OCI-M2 (cell line): ENCODE results near the gene ZDHHC7.

Experiments
- DNase-seq: peaks from one replicate; lab custom pipeline; 2025; ENCODE audit not compliant: unreplicated experiment; lab: John Stamatoyannopoulos, UW

The ZDHHC7 gene

DNA sequence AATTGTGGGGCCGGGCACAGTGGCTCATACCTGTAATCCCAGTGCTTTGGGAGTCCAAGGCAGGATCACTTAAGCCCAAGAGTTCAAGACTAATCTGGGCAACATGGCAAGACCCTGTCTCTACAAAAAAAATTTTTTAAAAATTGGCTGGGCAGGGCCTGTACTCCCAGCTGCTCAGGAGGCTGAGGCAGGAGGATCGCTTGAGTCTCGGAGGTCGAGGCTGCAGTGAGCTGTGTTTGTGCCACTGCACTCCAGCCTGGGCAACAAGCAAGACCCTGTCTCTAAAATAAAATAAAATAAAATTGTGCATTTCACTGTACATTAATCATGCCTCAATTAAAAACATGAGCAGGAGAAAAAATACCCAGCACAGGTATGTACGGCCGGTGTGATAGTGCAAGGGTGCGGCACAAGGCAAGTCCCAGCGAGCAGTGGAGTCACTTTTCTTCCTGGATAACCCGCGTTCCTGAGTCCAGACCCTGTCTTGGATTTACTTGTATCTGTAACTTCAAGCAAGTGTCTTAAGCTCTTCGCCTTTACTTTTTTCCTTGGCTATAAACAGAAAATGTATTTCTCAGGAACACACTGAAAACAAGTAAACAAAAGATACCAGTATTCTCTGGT, 11.4 kb downstream of the ZDHHC7 start:
- no peak for DNase-seq

DNA sequence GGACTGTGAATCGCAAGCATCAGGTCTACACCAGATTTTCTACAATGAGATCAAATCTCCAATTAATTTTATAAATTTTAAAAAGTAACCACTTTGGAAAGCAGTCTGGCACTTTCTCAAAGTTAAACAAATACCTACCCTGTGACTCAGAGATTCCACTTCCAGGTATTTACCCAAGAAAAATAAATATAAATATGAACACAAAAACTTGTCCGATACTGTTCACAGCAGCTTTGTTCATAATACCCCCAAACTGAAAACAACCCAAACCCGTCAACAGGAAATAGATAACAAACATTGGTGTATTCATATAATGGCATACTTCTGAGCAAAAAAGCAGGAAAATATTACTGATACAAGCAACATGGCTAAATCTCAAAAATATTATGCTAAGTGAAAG, 12.1 kb downstream of the ZDHHC7 start:
- no peak for DNase-seq

DNA sequence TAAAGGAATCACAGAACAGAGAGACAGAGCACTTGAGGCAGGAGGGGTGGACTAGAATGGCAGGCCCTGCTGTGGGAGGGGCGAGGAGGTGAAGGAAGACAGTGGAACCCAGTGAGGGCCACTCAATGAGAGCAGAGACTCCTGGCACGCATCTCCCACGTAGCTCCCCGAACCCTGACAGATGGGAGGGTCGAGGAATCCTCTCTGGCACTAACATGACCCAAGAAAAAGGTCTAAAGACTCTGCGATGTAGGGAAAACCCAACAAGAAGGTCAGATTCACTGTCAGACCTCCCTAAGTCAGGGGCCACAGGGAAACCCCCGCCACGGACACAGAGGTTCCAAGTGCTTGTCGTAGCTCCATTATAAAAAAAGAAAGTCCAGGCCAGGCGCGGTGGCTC, 15.0 kb downstream of the ZDHHC7 start:
- no peak for DNase-seq

DNA sequence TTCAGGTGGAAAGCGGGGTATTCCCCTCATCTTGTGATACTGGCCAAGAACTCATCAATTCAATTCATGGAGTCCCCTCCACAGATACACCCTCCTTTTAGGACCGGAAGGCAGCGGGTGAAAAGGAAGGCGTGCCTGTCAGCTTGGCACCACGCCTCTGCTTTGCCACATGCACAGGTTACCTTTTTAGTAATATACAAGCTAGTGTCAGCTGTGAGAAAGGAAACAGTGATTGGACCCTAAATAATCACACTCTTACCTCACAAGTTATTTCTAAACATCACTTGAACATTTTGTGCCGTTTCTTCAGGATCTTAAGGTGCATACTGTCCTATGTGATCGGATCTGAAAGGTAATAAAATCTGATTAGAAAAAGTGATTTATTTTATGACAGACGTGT, 15.7 kb downstream of the ZDHHC7 start:
- no peak for DNase-seq

DNA sequence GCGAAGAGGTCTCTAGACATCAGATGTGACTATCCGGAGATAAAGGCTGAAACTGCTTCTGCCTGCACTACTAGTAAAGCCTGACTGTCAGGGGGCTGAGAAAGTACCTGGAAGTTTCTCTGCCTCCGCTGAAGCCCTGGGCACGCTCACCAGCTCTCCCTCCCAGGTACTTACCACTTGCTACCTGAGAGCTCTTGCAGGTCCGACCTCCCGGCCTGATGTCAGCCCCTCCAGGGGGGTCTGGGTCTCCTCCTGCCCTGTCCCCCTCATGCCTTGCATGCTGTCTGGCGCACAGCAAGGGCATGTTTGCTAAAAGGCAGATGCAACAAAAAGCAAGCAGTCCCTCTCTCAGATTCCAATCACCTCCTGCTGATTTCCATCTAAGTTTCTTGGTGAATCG, 17.4 kb downstream of the ZDHHC7 start:
- DNase-seq, result no peak

DNA sequence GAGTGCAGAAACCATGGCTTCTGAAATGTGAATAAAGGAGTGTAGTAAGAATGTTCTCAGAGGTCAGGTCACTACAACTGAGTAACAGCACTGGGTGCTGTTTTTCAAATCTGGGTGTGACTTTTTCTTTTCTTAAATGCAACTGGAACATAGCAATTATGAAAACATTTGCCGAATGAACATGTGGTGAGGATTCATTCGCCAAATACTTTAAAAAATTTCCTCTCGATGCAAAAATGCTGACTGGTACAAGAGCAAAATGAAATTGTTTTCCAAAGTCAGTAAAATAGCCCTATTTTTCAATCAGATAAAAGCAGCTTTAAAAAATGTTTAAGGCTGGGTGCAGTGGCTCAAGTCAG, 18.6 kb downstream of the ZDHHC7 start:
- DNase-seq, result no peak

DNA sequence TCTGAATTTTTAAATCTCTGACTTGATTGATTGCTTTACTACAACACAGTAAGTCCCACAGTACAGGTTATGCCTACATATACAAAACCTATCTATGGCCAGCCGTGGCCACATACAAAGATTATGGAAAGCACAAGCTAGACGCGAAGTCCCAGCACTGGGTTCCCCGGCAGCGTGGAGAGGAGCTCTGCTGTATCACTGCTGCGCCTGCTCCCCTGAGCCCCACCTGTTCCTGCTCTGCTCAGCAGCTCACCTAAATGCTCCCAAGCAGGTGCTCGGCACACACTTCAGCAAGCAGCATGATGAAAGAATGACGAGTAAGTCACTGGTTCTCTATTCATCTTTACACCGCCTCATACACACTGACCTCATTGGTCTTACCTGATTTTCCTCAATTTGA, 20.6 kb downstream of the ZDHHC7 start:
- no peak for DNase-seq

DNA sequence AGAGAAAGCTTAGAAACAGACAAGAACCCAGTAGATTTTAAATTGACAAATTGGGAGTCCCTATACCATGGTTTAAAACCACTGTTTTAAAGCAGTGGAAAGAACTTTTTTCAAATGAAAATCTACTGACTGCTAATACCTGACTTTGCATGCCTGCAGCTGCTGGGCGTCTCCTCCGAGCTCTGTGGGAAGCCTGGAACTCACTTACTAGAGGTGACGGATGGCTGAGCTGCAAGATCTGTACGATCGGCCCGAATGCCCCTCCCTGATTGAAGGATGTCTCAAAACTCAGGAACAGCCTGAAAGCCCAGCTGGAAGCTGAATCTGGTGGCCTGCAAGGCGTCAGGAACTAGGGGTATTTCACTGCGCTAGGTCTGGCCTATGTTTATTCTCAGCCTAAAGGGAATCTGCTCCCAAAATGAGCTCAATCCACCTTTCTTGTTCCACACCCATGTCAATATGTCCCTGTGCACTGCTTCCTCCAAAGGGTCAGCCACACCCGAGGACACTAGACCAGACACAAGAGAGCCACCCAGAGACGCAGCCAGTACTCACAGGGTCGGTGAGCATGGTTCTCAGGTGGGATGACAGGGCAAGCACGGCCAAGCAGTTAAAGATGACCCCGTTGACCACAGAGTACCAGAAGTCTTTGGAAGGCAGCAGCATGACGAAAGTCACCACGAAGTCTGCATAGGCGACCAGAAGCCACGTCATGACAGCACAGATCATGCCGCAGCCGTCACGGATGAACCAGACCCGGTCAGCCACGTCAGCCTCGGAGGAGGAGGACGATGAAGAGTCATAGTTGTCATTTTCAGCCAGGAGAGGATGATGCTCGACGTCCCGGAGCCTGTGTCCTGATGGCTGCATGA, 21.4 kb downstream of the ZDHHC7 start:
- no peak for DNase-seq

DNA sequence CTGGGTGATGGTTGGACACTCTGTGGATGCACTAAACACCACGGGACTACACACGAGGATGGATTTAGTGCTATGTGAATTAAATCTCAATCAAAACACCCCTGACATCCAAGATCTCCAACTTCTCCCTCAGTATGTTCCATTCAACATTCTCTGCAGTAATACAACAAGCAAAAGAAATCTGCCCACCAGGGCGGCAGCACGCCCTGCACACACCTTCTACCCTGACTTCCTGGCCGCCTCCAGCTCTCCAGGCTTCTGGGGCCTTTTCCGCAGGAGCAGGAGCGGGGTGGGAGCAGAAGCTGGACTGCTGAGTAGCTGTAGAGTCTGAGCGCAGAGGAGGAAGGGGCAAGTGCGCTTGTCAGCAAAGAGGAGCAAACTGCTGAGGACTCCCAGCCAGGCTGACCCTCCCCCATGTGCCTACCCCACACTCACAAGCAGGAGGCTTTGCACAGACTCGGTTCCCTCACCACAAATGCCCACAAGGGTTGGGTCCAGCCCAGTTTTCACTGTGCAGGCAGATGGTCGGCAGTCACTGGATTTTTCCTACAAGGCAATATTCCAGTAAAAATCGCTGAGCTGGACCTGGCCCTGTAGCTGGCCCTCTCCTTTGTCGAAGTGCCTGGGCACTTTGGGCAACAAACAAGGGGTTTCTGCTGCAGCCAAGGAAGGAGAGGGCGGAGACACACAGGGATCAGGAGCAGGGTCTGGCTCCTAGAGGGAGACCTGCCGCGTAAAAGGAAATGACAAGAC, 22.8 kb downstream of the ZDHHC7 start:
- no peak for DNase-seq

DNA sequence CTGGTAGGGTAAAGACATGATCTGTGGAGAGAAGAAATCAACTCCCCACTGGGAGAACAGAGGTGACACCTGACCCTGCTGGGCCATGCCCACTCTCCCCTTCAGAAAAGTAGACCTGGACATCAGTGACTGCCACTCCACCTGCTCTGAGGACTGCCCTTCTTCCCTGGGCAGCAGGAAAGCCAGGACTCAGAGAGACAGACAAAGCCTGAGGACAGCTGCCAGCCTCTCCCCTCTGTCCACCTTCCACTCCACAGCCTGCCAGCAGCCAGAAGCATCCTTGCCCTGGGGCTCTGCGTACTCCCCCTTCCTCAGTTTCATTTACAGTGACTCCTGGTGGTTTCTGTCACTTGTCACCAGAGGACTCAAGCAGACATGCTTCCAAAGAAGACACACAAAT, 24.5 kb downstream of the ZDHHC7 start:
- DNase-seq, result no peak

DNA sequence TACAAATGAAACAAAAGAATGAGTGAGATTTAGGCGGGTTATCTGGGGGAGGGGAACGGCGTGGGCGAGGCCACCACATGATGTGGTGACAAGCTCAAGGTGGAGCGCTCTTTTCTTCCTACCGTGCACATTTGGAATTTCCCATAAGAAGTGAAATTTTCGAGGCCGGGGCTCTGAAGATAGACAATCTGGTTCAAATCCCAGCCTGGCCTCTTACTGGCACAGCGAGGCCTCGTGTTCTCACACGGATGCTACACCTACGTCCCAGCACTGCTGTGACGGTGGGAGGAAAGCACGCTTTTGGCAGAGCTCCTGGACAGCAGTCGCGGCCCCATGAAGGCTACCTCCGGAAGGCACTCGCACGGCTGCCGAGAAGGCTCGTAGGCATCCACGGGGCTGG, 25.2 kb downstream of the ZDHHC7 start:
- DNase-seq, result no peak

DNA sequence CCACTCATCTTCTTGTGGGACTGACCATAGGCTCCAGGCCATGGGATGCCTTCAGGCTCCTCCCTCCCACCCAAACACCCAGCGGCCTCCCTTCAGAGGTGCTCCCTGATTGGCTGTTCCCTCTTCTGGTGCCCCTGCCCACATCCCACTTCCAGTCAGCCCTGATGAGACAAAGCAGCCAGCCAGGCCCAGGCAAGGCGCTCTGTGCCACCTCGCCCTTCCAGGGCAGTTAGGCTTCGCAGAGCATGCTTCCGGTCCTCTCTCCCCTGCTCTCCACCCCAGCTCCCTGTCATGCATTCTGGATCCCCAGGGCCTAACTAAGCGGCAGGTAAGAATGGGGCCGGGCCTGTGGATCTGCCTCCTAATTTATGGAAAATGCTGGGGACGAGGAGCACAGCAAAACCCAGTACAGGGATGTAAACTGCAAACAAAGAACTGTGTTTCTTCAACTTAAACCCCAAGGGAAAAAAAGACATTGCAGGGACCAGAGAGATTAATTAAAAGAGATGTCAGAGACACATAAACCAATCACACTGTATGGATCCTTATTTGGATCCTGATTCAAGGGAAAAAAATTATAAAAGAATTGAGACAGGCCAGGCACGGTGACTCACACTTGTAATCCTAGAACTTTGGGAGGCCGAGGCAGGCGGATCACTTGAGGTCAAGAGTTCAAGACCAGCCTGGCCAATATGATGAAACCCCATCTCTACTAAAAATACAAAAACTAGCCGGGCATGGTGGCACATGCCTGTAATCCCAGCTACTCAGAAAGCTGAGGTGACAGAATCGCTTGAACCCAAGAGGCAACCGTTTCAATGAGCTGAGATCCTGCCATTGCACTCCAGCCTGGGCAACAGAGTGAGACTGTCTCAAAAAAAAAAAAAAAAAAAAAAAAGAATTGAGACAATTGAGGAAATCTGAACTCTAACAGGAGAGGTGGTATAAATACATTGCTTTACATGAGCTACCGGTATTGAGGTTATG, 26.0 kb downstream of the ZDHHC7 start:
- DNase-seq, result no peak

DNA sequence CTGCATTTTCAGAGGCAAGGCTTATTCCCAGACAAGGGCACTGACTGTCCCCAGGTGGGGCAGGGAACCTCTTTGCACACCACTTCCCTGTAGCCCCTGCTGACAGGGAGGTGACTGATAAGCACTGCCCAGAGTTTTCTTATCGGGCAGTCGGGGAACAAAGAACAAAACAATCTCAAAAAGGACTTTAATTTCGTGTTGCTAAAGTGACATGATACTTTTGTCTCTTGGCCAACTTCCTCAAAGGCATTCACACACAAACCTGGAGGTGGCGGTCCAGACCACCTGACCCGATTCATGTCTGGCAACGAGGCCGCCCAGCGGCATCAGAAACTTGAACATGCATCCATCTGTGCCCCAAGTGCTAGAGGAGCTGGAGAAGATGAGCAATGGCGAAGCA, 28.9 kb downstream of the ZDHHC7 start:
- DNase-seq, result no peak

DNA sequence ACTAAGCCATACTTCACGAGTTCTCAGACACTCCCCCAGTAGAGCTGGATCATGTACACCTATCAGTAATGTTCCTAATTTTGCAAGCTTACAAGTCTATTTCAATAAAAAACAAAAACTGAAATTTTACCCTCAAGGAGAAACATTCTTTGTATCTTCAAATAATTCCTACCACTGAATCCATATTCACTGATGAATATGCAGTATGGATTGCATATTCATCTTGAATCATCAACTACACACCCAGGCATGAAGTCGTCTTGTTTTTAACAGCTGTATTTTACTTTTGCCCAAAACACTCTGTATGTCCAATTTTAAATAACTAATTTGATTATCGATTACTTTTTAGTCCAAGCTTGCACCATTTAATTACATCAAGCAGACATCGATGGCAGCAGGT, 31.8 kb downstream of the ZDHHC7 start:
- no peak for DNase-seq

DNA sequence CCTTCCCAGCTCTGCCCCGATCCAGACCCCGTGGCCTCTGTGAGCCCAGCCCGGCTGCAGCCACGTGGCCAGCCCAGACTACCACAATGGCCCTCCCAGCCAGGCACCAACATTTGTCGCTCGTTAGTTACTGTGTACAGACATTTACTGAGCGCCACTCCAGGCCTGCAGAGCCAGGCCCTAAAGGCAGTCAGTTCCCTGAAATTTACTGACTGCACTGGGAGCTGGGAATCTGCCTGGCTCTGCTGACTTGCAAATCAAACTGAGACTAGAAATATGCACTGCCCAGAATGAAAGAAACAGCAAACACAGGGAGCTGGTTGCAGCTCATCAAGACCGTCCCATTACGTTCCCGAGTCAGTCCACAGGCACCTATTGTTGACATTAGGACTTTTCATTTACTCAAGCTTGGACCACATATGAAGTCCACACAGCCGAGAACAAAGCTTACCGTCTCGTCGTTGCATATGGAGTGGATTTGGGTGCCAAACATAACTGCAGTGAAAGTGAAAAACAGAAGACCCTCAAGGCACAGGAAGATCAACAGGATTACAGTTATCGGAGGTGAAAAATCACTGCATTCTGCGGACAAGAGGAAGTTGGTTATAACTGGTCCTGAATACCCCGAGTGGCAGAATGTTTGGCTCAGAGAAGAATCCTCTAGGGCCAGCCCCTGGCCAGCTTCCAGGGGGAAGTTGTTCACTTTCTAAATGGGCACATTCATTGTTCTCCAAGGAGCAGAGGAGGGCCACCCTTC, 34.5 kb downstream of the ZDHHC7 start:
- DNase-seq, result no peak

DNA sequence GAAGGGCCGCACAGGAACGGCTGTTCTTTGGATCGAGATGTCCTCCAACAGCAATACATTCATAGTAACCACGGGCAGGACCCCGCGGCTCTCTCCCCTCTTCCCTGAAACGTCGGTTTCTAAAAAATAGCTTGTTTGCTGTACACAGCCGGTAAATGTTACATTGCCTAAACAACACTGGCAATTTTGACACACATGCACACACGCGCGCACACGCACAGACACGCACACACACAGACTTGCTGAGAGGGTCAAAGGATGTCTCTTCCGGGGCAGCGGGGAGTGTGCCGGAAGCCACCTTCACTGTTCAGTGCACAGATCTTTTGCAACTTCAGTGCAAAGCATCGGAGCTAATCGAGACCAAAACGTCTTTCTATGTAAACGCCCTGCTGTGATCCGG, 35.8 kb downstream of the ZDHHC7 start:
- no peak for DNase-seq

DNA sequence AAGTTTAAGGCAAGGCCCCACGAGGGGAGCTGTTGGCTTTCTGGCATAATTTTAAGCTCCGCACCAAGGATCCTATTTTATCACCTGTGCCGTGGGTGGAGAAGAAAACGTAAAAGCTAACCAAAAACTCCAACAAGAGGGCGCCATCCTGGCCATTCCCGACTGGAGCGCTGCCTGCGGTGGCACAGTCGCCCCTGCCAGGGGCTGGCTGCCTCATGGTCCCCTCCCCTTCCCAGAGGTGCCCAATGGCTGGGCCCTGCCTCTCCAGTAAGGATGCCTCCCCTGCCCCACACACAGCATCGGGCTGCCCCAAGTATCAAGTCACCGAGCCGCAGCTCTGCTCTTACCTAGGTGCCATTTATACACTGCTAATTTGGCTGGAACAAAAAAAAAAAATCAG, 36.3 kb downstream of the ZDHHC7 start:
- no peak for DNase-seq

DNA sequence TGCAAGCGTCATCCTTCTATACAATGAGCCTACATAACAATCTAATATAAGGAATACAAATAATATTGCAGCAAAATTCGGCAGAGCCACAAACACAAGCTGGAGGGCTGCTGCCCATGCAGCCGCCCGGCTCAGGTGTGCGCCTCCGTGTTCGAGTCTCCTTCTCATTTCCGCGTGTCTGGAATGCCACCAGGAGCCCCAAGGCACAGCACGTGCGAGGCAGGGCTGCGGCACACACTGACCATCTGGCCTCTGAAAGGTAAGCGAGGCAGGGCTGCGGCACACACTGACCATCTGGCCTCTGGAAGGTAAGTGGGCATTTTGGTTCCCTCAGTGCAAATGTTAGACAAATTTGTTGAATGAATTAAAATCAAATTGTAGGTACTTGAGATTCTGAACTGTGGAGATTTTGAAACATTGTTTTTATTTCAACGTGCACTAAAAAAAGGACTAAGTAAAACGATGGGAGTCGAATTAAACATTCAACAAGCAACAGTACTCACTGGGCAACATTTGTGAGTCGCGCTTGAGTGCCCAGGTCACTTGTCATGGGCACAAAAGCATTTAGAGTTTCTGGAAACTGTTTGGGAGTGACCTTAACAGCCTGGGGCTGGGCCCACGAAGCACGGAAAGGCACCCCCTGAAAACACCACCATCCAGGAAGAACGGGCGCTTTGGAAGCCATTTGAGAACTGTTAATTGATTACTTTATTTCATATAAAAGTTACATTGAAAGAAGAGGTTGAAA, 37.4 kb downstream of the ZDHHC7 start:
- no peak for DNase-seq

DNA sequence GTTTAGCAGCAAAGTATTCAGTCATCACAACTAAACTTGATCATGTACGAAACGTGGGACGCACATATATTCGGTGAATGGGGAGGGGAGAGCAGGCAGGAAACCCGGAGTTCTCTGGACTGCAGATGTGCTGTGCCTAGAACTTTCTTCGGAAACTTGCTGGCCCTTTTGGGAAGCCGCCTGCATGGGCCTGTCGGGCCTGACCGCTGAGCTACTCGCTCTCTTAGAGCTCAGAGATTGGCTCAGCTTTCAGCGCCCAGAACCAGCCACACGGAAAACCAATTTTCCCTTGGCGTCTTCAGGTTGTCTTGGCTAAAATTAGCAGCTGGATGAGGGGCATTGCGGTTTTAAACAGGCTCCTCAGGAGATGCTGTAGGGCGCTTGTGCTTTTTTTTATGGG, 38.1 kb downstream of the ZDHHC7 start:
- no peak for DNase-seq
